Mesenchymal stem cell (in vitro differentiated cells and primary cell): ENCODE measurements around the gene RNF43.

Experiments
- DNase-seq: peaks from one replicate; pipeline ENCODE4 v3.0.0-alpha.2; 2013
- H2AFZ ChIP-seq: one replicate; pipeline ENCODE4 v1.6.1; 2013; ENCODE audit warnings: low read depth, mild to moderate bottlenecking, control low read depth, inconsistent platforms, low read length, moderate library complexity
- H2AK5ac ChIP-seq: 2 replicates; pipeline ENCODE4 v1.6.1; 2013; ENCODE audit warnings: low read length, moderate library complexity, mild to moderate bottlenecking, inconsistent platforms; ENCODE audit not compliant: severe bottlenecking
- H2BK120ac ChIP-seq: one replicate; pipeline ENCODE4 v1.6.1; 2013; ENCODE audit warnings: low read depth, mild to moderate bottlenecking, inconsistent platforms, low read length, moderate library complexity
- H2BK12ac ChIP-seq, 2 experiments: one replicate each; pipeline ENCODE4 v1.6.1; 2013; ENCODE audit warnings: inconsistent platforms in 2 of 2, low read length in 2 of 2, mild to moderate bottlenecking in 2 of 2, moderate library complexity in 2 of 2, control low read depth in 1 of 2
- H2BK15ac ChIP-seq: one replicate; pipeline ENCODE4 v1.6.1; 2013; ENCODE audit warnings: mild to moderate bottlenecking, low read depth, inconsistent platforms; ENCODE audit not compliant: poor library complexity, severe bottlenecking
- H2BK5ac ChIP-seq: 2 replicates; pipeline ENCODE4 v1.6.1; 2013; ENCODE audit warnings: low read depth, mild to moderate bottlenecking, low read length, control low read depth, inconsistent platforms; ENCODE audit not compliant: poor library complexity, severe bottlenecking
- H3K14ac ChIP-seq, 2 experiments: one replicate each; pipeline ENCODE4 v1.6.1; 2013; ENCODE audit warnings: inconsistent platforms in 2 of 2, low read length in 2 of 2, control low read depth in 1 of 2, mild to moderate bottlenecking in 1 of 2, moderate library complexity in 1 of 2
- H3K18ac ChIP-seq, 2 experiments: one replicate each; pipeline ENCODE4 v1.6.1; 2013; ENCODE audit warnings: inconsistent platforms in 2 of 2, low read length in 2 of 2, control low read depth in 1 of 2, low read depth in 1 of 2, mild to moderate bottlenecking in 1 of 2
- H3K23ac ChIP-seq, 2 experiments: one replicate each; pipeline ENCODE4 v1.6.1; 2013; ENCODE audit warnings: inconsistent platforms in 2 of 2, low read length in 2 of 2, mild to moderate bottlenecking in 2 of 2, moderate library complexity in 2 of 2, control low read depth in 1 of 2
- H3K27ac ChIP-seq: 2 replicates; pipeline ENCODE4 v1.5.1; 2013; ENCODE audit warnings: mild to moderate bottlenecking, moderate library complexity, low read length, control low read depth, inconsistent platforms; ENCODE audit not compliant: poor library complexity, severe bottlenecking
- H3K27me3 ChIP-seq, 2 experiments: 2 replicates each; pipeline versions ENCODE4 v1.6.1 to v1.7.0; 2013; ENCODE audit warnings: low read length in 2 of 2, mild to moderate bottlenecking in 2 of 2, moderate library complexity in 2 of 2, control low read depth in 1 of 2, inconsistent platforms in 1 of 2; ENCODE audit not compliant: control insufficient read depth in 1 of 2, insufficient read depth in 1 of 2
- H3K36me3 ChIP-seq, 2 experiments: 2 replicates each; pipeline versions ENCODE4 v1.6.1 to v1.7.0; 2013; ENCODE audit warnings: low read length in 2 of 2, control low read depth in 1 of 2, inconsistent platforms in 1 of 2, low read depth in 1 of 2, mild to moderate bottlenecking in 1 of 2; ENCODE audit not compliant: insufficient read depth in 2 of 2, control insufficient read depth in 1 of 2
- H3K4ac ChIP-seq, 2 experiments: one replicate each; pipeline ENCODE4 v1.6.1; 2013; ENCODE audit warnings: inconsistent platforms in 2 of 2, low read length in 2 of 2, mild to moderate bottlenecking in 2 of 2, moderate library complexity in 2 of 2, control low read depth in 1 of 2, low read depth in 1 of 2
- H3K4me1 ChIP-seq: 2 replicates; pipeline ENCODE4 v1.6.1; 2013; ENCODE audit warnings: low read depth, low read length, control low read depth; ENCODE audit not compliant: control insufficient read depth, insufficient read depth
- H3K4me2 ChIP-seq: 2 replicates; pipeline ENCODE4 v1.6.1; 2013; ENCODE audit warnings: low read length, mild to moderate bottlenecking, inconsistent platforms; ENCODE audit not compliant: poor library complexity, severe bottlenecking
- H3K4me3 ChIP-seq, 2 experiments: 2 replicates each; pipeline versions ENCODE4 v1.5.1 to v1.7.0; 2013; ENCODE audit warnings: low read length in 2 of 2, mild to moderate bottlenecking in 2 of 2, control low read depth in 1 of 2, low read depth in 1 of 2; ENCODE audit not compliant: insufficient read depth in 1 of 2
- H3K79me1 ChIP-seq: replicated peaks from 2 replicates; pipeline ENCODE4 v1.6.1; 2013; ENCODE audit warnings: mild to moderate bottlenecking, control low read depth, low read length, inconsistent platforms; ENCODE audit not compliant: poor library complexity, severe bottlenecking
- H3K9ac ChIP-seq: 2 replicates; pipeline ENCODE4 v1.7.0; 2013; ENCODE audit warnings: mild to moderate bottlenecking, low read length, moderate library complexity
- H3K9me3 ChIP-seq: 2 replicates; pipeline ENCODE4 v1.7.0; 2013; ENCODE audit warnings: mild to moderate bottlenecking, low read length; ENCODE audit not compliant: control insufficient read depth
- H4K8ac ChIP-seq: one replicate; pipeline ENCODE4 v1.6.1; 2013; ENCODE audit warnings: inconsistent platforms, mild to moderate bottlenecking, low read length, moderate library complexity
- H4K91ac ChIP-seq: one replicate; pipeline ENCODE4 v1.6.1; 2013; ENCODE audit warnings: mild to moderate bottlenecking, low read length, inconsistent platforms
- WGBS: methylation state at CpG from one replicate; pipeline ENCODE4 v1.1.7; 2013; ENCODE audit warnings: mixed read lengths; 5-methylcytosine and 5-hydroxymethylcytosine counted together

Gene RNF43

GRCh38 chr17:58446086-58446485 lies 28.8 kb upstream of the RNF43 start:
- no peak overlapping the region for H3K4ac ChIP-seq
- no peak overlapping the region for H2BK120ac ChIP-seq
- H3K27me3 ChIP-seq: peaks cover 13 to 19% of the 10 kb centered on the region in 2 experiments
- no peak overlapping the region for H3K14ac ChIP-seq
- no peaks in the 10 kb centered on the region for H3K4me1 ChIP-seq
- 82% methylated on average over 3 of the region's 6 CpGs for WGBS
- H2BK5ac ChIP-seq: no peak overlapping the region
- H3K23ac ChIP-seq: no peak overlapping the region
- H3K18ac ChIP-seq: no peak overlapping the region
- no peak for DNase-seq
- H4K91ac ChIP-seq: no peak overlapping the region
- H3K79me1 ChIP-seq: no peaks in the 10 kb centered on the region
- no peak overlapping the region for H2BK15ac ChIP-seq
- H3K27ac ChIP-seq: no peak overlapping the region
- peaks cover 4% of the 10 kb centered on the region for H3K9me3 ChIP-seq
- no peak overlapping the region for H2AK5ac ChIP-seq
- no peak overlapping the region for H4K8ac ChIP-seq
- no peak overlapping the region for H3K9ac ChIP-seq
- no peaks in the 10 kb centered on the region for H3K36me3 ChIP-seq
- no peak overlapping the region for H2BK12ac ChIP-seq
- no peak overlapping the region for H3K4me3 ChIP-seq
- no peak overlapping the region for H2AFZ ChIP-seq
- H3K4me2 ChIP-seq: no peak overlapping the region

GRCh38 chr17:58436805-58437239 lies 19.5 kb upstream of the RNF43 start:
- no peak overlapping the region for H2AFZ ChIP-seq
- H3K14ac ChIP-seq: no peak overlapping the region
- H2BK12ac ChIP-seq: no peak overlapping the region
- H3K9me3 ChIP-seq: no peaks in the 10 kb centered on the region
- no peak overlapping the region for H2BK5ac ChIP-seq
- no peak overlapping the region for H3K4ac ChIP-seq
- no peak overlapping the region for H3K4me3 ChIP-seq
- peaks cover 11 to 27% of the 10 kb centered on the region in 2 experiments for H3K27me3 ChIP-seq
- H2BK15ac ChIP-seq: no peak overlapping the region
- H3K27ac ChIP-seq: no peak overlapping the region
- no peak overlapping the region for H2AK5ac ChIP-seq
- no peak overlapping the region for H3K18ac ChIP-seq
- no peak overlapping the region for H4K91ac ChIP-seq
- no peaks in the 10 kb centered on the region for H3K79me1 ChIP-seq
- 64% methylated on average over 2 of the region's 5 CpGs for WGBS
- H3K36me3 ChIP-seq: no peaks in the 10 kb centered on the region
- no peak overlapping the region for H4K8ac ChIP-seq
- no peak overlapping the region for H3K4me2 ChIP-seq
- DNase-seq: no peak
- no peak overlapping the region for H3K23ac ChIP-seq
- H3K4me1 ChIP-seq: no peaks in the 10 kb centered on the region
- no peak overlapping the region for H3K9ac ChIP-seq
- H2BK120ac ChIP-seq: no peak overlapping the region

GRCh38 chr17:58436245-58436644 lies 18.9 kb upstream of the RNF43 start:
- no peak overlapping the region for H2BK15ac ChIP-seq
- no peak overlapping the region for H3K4me2 ChIP-seq
- H3K9me3 ChIP-seq: no peaks in the 10 kb centered on the region
- H3K4me3 ChIP-seq: no peak overlapping the region
- no peak overlapping the region for H4K8ac ChIP-seq
- no peak overlapping the region for H2BK12ac ChIP-seq
- H3K36me3 ChIP-seq: no peaks in the 10 kb centered on the region
- H3K9ac ChIP-seq: no peak overlapping the region
- no peak overlapping the region for H2AFZ ChIP-seq
- H3K4me1 ChIP-seq: no peaks in the 10 kb centered on the region
- no peak overlapping the region for H3K4ac ChIP-seq
- no peak for DNase-seq
- H3K14ac ChIP-seq: no peak overlapping the region
- no peak overlapping the region for H3K23ac ChIP-seq
- H3K27me3 ChIP-seq: peaks cover 7 to 26% of the 10 kb centered on the region in 2 experiments
- no peak overlapping the region for H3K27ac ChIP-seq
- no peaks in the 10 kb centered on the region for H3K79me1 ChIP-seq
- no peak overlapping the region for H2AK5ac ChIP-seq
- H2BK5ac ChIP-seq: no peak overlapping the region
- H2BK120ac ChIP-seq: no peak overlapping the region
- H3K18ac ChIP-seq: no peak overlapping the region
- H4K91ac ChIP-seq: no peak overlapping the region

- H3K14ac ChIP-seq: no peak overlapping the region
- no peak overlapping the region for H3K23ac ChIP-seq
- H2BK5ac ChIP-seq: no peak overlapping the region
- H2AFZ ChIP-seq: no peak overlapping the region
- no peak overlapping the region for H2BK15ac ChIP-seq
- no peak for DNase-seq
- H3K79me1 ChIP-seq: no peaks in the 10 kb centered on the region
- H3K36me3 ChIP-seq: no peaks in the 10 kb centered on the region
- H3K4ac ChIP-seq: no peak overlapping the region
- no peak overlapping the region for H4K91ac ChIP-seq
- no peaks in the 10 kb centered on the region for H3K4me1 ChIP-seq
- H2BK120ac ChIP-seq: no peak overlapping the region
- H3K18ac ChIP-seq: no peak overlapping the region
- H2BK12ac ChIP-seq: no peak overlapping the region
- H4K8ac ChIP-seq: no peak overlapping the region
- H3K27ac ChIP-seq: no peak overlapping the region
- 80% methylated on average over 5 of the region's 7 CpGs for WGBS
- peaks cover 6 to 27% of the 10 kb centered on the region in 2 experiments for H3K27me3 ChIP-seq
- H3K9me3 ChIP-seq: no peaks in the 10 kb centered on the region
- no peak overlapping the region for H3K4me3 ChIP-seq
- no peak overlapping the region for H3K4me2 ChIP-seq
- H2AK5ac ChIP-seq: no peak overlapping the region
- H3K9ac ChIP-seq: no peak overlapping the region
Measured at GRCh38 chr17:58432806-58433573, 15.7 kb upstream of the RNF43 start.
